ENCODE data around the gene MYO10.
"Not testable (repeated sequence)": the region's sequence is repeated elsewhere in the genome, so short reads cannot be mapped to it uniquely, and the experiment has no call there.

The MYO10 gene

GRCh38 chr5:16831326-16831725 is 104.8 kb downstream of the MYO10 start:
- in situ Hi-C loops (cut with MboI; ENCODE audit: low sequenced_read_pairs), result not testable (repeated sequence)

- in situ Hi-C loops (cut with MboI; ENCODE audit: low sequenced_read_pairs), result no loop called here
Observed at GRCh38 chr5:16827755-16828154, 108.3 kb downstream of the MYO10 start.

DNA sequence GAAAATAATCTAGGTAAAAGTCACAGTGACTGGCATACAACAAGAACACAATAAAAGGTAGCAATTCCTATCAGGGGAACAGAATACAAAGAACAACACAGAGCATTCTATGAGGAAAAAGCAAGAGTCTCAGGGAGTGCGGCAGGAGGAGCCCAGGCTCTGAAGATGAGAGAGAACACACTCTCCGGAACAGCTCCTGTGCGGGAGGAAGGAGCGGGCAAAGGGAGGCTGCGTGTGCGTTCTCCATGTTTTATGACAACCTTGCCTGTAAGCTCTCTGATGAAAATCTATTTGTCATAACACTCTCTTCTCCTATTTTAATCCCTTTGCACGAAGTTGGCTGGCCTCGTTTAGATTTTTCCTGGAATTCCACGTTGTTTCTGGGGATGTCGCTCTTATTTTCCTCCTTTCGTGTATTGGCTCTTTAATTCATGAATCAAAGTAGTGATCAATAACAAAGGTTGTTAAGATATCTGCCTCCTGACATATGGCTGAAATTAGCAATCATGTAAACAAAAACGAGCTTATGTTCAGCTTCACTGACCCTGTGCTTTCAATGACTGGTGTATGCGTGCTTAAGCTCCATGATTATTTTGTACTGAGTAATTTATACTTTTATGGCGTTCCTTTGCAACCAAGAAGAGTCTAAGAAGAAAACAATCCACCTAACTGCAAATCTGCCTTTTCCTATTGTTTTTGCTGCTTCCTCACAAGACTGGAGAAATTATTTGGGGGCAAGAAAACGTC is 109.5 kb downstream of the MYO10 start:
- in situ Hi-C loops (cut with MboI; ENCODE audit: low sequenced_read_pairs), result no loop called here

GRCh38 chr5:16819522-16820167 is 116.4 kb downstream of the MYO10 start:
- in situ Hi-C loops (cut with MboI; ENCODE audit: low sequenced_read_pairs), result no loop called here

- in situ Hi-C loops (cut with MboI; ENCODE audit: low sequenced_read_pairs), result no loop called here
Observed at GRCh38 chr5:16815432-16815831, 120.7 kb downstream of the MYO10 start.

DNA sequence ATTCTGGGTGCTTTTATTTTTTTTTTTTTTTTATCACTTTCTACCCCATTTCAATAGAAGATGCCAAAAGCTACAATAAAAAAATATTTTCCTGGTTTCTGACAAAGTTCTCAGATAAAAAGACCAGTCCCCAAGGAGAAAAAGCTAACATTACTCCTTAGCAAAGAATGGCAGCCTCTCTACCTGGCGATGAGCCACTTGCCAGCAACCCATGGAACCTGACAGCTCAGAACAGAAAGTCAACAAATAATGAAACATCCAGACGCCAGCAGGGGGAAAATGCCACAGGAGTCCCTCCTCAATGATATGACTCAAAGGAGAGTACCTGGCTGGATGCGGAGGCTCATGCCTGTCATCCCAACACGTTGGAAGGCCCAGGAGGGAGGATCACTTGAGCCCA is 123.2 kb downstream of the MYO10 start:
- in situ Hi-C loops (cut with MboI; ENCODE audit: low sequenced_read_pairs), result no loop called here

- in situ Hi-C loops (cut with MboI; ENCODE audit: low sequenced_read_pairs), result no loop called here
Observed at GRCh38 chr5:16812448-16812847, 123.6 kb downstream of the MYO10 start.

GRCh38 chr5:16810208-16810854 is 125.8 kb downstream of the MYO10 start:
- in situ Hi-C loops (cut with MboI; ENCODE audit: low sequenced_read_pairs), result no loop called here

DNA sequence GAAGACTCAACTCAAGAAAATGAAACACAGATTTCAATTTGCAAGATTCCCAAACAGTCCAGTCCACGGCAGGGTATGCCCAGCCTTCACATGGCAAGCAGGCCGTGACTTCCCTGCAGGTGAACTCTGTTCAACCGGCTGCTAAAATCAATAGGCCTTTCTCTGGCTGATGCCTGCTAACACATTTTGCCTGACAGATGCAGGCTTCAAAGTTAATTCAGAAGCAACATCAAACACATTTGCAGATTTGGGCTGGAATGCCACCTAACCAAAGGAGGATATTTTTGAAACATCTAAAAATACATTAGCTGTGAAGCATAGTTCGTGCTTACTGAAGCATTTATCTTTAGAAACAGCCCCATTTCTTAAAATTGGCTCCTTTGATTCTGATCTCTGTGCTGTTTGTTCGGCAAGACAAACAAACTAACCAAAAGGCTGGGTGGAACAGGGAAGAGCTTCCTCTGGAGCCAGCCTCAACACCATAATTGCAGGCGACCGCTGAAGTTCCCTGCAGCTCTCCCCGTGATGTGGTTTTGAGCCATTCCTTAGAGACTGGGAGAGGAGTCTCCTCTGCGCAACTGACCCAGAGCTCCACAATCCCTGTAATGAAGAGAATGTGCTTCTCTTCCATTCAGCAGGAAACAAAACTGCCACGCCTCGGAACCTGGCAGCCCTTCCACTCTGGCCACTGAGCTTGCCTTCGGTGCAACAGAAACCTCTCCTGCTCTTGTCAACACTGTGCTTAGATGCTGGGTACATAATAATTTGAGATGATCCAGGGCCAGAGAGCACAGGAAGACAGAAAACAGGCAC is 126.5 kb downstream of the MYO10 start:
- in situ Hi-C loops (cut with MboI; ENCODE audit: low sequenced_read_pairs), result no loop called here

DNA sequence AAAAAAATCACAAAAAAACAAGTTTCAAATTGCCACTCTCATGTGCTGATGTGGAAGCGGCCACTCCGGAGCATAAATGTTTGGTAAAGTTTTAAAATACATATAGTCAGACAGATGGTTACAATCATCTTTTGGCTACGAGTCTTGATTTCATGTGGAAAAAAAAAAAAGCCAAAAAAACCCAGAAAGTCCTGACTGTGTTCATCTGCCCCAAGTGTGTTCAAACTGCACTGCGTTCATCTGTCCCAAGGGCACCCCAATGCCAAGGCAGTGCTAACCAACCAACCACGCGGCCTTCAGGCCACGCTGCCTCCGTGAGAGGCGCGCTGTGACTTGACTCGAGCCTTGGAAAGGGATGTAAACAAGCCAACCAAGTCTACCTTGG is 127.1 kb downstream of the MYO10 start:
- in situ Hi-C loops (cut with MboI; ENCODE audit: low sequenced_read_pairs), result no loop called here

GRCh38 chr5:16808021-16808420 is 128.1 kb downstream of the MYO10 start:
- in situ Hi-C loops (cut with MboI; ENCODE audit: low sequenced_read_pairs), result no loop called here

DNA sequence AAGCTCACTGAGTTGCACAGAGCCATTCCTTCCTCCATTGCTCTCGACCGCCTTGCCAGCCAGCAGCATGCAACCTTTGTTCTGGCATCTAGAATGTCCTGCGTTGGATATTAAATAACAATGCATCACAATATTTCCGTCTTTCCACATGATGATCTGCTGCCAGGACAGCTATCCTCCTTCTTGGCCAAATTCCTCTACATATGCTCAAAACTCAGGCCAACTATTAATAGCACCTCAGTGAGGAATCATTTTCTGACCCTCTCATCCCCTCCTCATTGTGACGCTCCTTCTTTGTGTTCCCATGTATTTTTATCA is 128.6 kb downstream of the MYO10 start:
- in situ Hi-C loops (cut with MboI; ENCODE audit: low sequenced_read_pairs), result no loop called here

- in situ Hi-C loops (cut with MboI; ENCODE audit: low sequenced_read_pairs), result no loop called here
Observed at GRCh38 chr5:16806711-16807546, 129.2 kb downstream of the MYO10 start.

DNA sequence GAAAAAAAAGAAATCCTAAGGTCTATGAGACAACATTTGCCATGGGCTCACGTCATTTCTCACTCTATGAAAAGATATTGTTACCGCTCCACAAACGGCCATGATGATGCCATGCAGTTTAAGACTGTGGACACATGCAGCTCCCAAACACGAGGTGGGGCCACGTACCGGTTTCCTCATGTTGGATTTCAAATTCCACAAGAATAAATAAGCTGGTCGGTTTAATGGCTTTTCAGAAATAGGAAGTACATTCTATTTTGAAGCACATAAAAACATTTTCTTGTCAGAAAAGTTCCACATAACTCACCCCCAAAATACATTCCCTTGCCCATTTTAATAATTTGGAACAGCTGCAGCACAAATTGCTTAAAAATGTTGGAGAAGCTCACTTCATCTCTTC is 130.6 kb downstream of the MYO10 start:
- in situ Hi-C loops (cut with MboI; ENCODE audit: low sequenced_read_pairs), result no loop called here

- in situ Hi-C loops (cut with MboI; ENCODE audit: low sequenced_read_pairs), result no loop called here
Observed at GRCh38 chr5:16803831-16804230, 132.3 kb downstream of the MYO10 start.

GRCh38 chr5:16800477-16800876 is 135.6 kb downstream of the MYO10 start:
- in situ Hi-C loops (cut with MboI; ENCODE audit: low sequenced_read_pairs), result no loop called here

- in situ Hi-C loops (cut with MboI; ENCODE audit: low sequenced_read_pairs), result loop anchor here (25.0 kb wide), 1 partner anchor 1513 kb away; no protein-coding TSS in a partner anchor
Observed at GRCh38 chr5:16799796-16800195, 136.3 kb downstream of the MYO10 start.

GRCh38 chr5:16797951-16798350 is 138.1 kb downstream of the MYO10 start:
- in situ Hi-C loops (cut with MboI; ENCODE audit: low sequenced_read_pairs), result loop anchor here (25.0 kb wide), 1 partner anchor 1514 kb away; no protein-coding TSS in a partner anchor

DNA sequence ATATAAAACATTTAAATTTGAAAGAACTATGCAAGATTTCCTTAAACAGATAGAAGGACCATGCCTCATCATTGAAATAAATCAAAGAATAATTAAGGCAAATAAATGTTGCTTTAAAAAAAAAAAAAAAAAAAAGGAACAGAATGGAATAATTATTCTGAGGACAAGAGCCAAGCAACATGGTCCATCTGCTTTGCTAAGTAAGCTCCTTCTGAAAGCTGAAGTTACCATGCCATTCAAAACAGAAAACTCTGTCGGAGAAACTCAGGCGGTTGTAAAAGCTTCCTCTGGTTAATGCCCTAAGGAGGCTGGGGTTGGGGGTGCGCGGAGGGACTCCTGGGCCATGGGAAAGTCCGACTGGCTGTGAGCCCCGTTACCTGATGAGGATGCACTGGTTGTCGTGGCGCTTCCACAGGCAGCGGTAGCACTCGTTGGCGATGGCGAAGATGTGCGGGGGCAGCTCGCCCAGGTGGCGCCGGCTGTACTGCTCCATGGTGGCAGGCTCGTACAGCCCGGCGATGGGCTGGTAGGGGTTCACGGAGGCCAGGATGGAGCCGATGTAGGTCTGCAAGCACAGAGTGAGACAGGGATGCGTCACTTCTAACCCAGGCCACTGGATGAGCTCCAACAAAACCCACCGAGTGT is 141.7 kb downstream of the MYO10 start:
- in situ Hi-C loops (cut with MboI; ENCODE audit: low sequenced_read_pairs), result loop anchor here (25.0 kb wide), 1 partner anchor 1518 kb away; no protein-coding TSS in a partner anchor

All from HL-60/S4 (cell line).